Heart right ventricle (tissue), 16 donors: ENCODE results near the gene SEMA5A. TPM values are rescaled to one million over a fixed set of nuclear protein-coding genes. Genes with fewer than 3 reads are reported as not detected.

Experiments
- ATAC-seq, 8 donors: fragments of 200-7000 bp; cut with Tn5 transposase; one replicate each; pipeline ENCODE4 v1.9.1; 2020; ENCODE audit warnings: mild to moderate bottlenecking in 8 of 8, moderate library complexity in 8 of 8, moderate number of reproducible peaks in 1 of 8
- DNase-seq, 2 donors: peaks; one replicate each; pipeline ENCODE4 v3.0.0-alpha.2; 2020
- H3K27ac ChIP-seq, 10 donors: fragments of 200-600 bp; sonication (generic) in 2 of 10; one replicate each; pipeline versions ENCODE4 v1.5.0 to v1.8.0; 2020 to 2022; ENCODE audit warnings: mild to moderate bottlenecking in 3 of 10
- H3K27me3 ChIP-seq, 7 donors: fragments of 200-600 bp; one replicate each; pipeline ENCODE4 v1.8.0; 2021 to 2022; ENCODE audit warnings: mild to moderate bottlenecking in 2 of 7
- H3K36me3 ChIP-seq, 9 donors: fragments of 200-600 bp; sonication (generic) in 1 of 9; one replicate each; pipeline versions ENCODE4 v1.5.0 to v1.8.0; 2020 to 2022; ENCODE audit warnings: mild to moderate bottlenecking in 2 of 9
- H3K4me1 ChIP-seq, 9 donors: fragments of 200-600 bp; sonication (generic) in 1 of 9; one replicate each; pipeline versions ENCODE4 v1.5.0 to v1.8.0; 2020 to 2022; ENCODE audit warnings: mild to moderate bottlenecking in 4 of 9
- H3K4me3 ChIP-seq, 10 donors: fragments of 200-600 bp; sonication (generic) in 2 of 10; one replicate each; pipeline versions ENCODE4 v1.5.0 to v1.8.0; 2020 to 2022; ENCODE audit warnings: mild to moderate bottlenecking in 7 of 10, moderate library complexity in 2 of 10
- H3K9me3 ChIP-seq, 11 donors: fragments of 200-600 bp in 10 of 11; sonication (generic) in 2 of 11; one replicate each; pipeline versions ENCODE4 v1.5.0 to v1.8.0; 2013 to 2022; ENCODE audit warnings: mild to moderate bottlenecking in 2 of 11, control low read depth in 1 of 11, moderate library complexity in 1 of 11
- CTCF ChIP-seq, 9 donors: fragments of 200-600 bp; sonication (generic) in 2 of 9; IDR thresholded peaks; one replicate each; pipeline versions ENCODE4 v1.5.0 to v1.8.0; 2021 to 2022; ENCODE audit warnings: antibody characterized with exemption in 9 of 9, mild to moderate bottlenecking in 5 of 9, moderate library complexity in 1 of 9
- WGBS, 2 donors: extraction: QIAGEN DNeasy Blood & Tissue Kit; methylation state at CpG; one replicate each; pipeline ENCODE4 v1.1.7; 2013; ENCODE audit warnings: inconsistent platforms in 1 of 2; 5-methylcytosine and 5-hydroxymethylcytosine counted together
- intact Hi-C, 10 donors: fragments of 100-400 bp; cut with DNase I; formaldehyde crosslinking; loops; one replicate each; pipeline versions ENCODE4 v1.11.1 to v1.14.2; 2022
- polyA plus RNA-seq, 2 donors: library from polyadenylated mRNA; stranded (reverse); fragments of 200-250 nt; gene quantifications; one replicate each; pipeline ENCODE4 v1.2.3, GENCODE V29; 2013
- total RNA-seq, 10 donors: library from RNA; stranded (reverse); fragmentation: NEBNext Ultra II Directional in 3 of 10; extraction: Animal tissue kit (Norgen Biotek cat#: 25700) in 3 of 10; gene quantifications; one replicate each; pipeline versions ENCODE4 v1.2.1 to v1.2.4, GENCODE V29; 2021 to 2023
- donor health status: Arrhythmogenic right ventricular cardiomyopathy.
- donor health status: ischemic (EF 13 %, LVEDD 7.1; RV severe dilation, severe dysfunction).
- donor health status: healthy with polysubstance abuse.
- donor health status: DM: no; HTN: yes; CAD: no.
- donor health status: DM: no; HTN: no; CAD: no.
- donor health status: ischemic (EF 25% LVEDD 6.9; RV normal size, moderate dysfunction).
- donor health status: ischemic (EF 25% LVEDD 5.7; RV mildly dilated, moderate dysfunction).
- donor health status: healthy.
- donor health status: DM: yes; HTN: yes; CAD: no.
- donor health status: Ischemic cardiomyopathy.
- donor health status: ischemic (EF 35%, LVEDD 5.7; RV mildly dilated, moderate dysfunction).
- donor health status: nonischemic (EF 11% LVEDD 7.7; RV severe dilation, severe dysfunction).
- donor health status: DM: yes; HTN: yes; CAD: no.
- donor health status: PGD.
- donor health status: ischemic (EF 29% LVEDD 5.4; RV normal size, mild dysfunction).
- donor health status: nonischemic (EF 23%, LVEDD 6.1; RV moderate dilation, normal function).

SEMA5A gene
- total and polyA plus RNA-seq, 12 donors: 1.9 to 71.5 (median 48.0) TPM

- DNase-seq (no peak), ATAC-seq (no peak)
- no peaks in the 10 kb centered on the region for H3K27me3 ChIP-seq
- WGBS, 2 donors: 72 to 79% methylated on average over 4 of the region's 4 CpGs
- no peaks in the 10 kb centered on the region for H3K36me3 ChIP-seq
- intact Hi-C loops: loop anchor here in 1 of 10 donors (5.0 kb wide), 1 partner anchor 329 kb away; no protein-coding TSS in a partner anchor
- TF ChIP-seq CTCF (IDR thresholded peaks at IDR 0.05): no peak
- H3K9me3 ChIP-seq: no peaks in the 10 kb centered on the region
- no peak overlapping the region for H3K27ac ChIP-seq
- H3K4me1 ChIP-seq: peaks cover 2 to 26% (median 11%) of the 10 kb centered on the region in 9 donors
- no peak overlapping the region for H3K4me3 ChIP-seq
Observed at GRCh38 chr5:9338796-9339195, 207.1 kb downstream of the SEMA5A start.

GRCh38 chr5:9337928-9338595 is 207.8 kb downstream of the SEMA5A start:
- intact Hi-C loops: loop anchor here in 1 of 10 donors (5.0 kb wide), 1 partner anchor 329 kb away; no protein-coding TSS in a partner anchor
- WGBS, 2 donors: 49 to 57% methylated on average over 4 of the region's 4 CpGs
- peak in 1 of 8 donors; percentile 23 for ATAC-seq
- no peak for TF ChIP-seq CTCF (IDR thresholded peaks at IDR 0.05)
- Histone ChIP-seq H3K4me3 (no peak overlapping the region), H3K27ac (peak overlapping the region in 2 of 10 donors; percentile 1 to 10), H3K4me1 (peaks cover 2 to 26% (median 6%) of the 10 kb centered on the region in 9 donors), H3K27me3 (no peaks in the 10 kb centered on the region), H3K36me3 (no peaks in the 10 kb centered on the region), H3K9me3 (no peaks in the 10 kb centered on the region)
- no peak for DNase-seq

- H3K36me3 ChIP-seq: peaks cover 0 to 11% (median 0%) of the 10 kb centered on the region in 9 donors
- no peak for TF ChIP-seq CTCF (IDR thresholded peaks at IDR 0.05)
- no peaks in the 10 kb centered on the region for H3K9me3 ChIP-seq
- no peak overlapping the region for H3K4me3 ChIP-seq
- intact Hi-C loops: loop anchor here in 1 of 10 donors (5.0 kb wide), 1 partner anchor 331 kb away; no protein-coding TSS in a partner anchor
- peaks cover 2 to 26% (median 6%) of the 10 kb centered on the region in 9 donors for H3K4me1 ChIP-seq
- ATAC-seq (no peak), DNase-seq (no peak)
- WGBS, 2 donors: 79 to 84% methylated on average over 2 of the region's 2 CpGs
- H3K27me3 ChIP-seq: no peaks in the 10 kb centered on the region
- no peak overlapping the region for H3K27ac ChIP-seq
Observed at GRCh38 chr5:9335754-9336495, 209.9 kb downstream of the SEMA5A start.

- Histone ChIP-seq H3K36me3 (peaks cover 0 to 11% (median 0%) of the 10 kb centered on the region in 9 donors), H3K9me3 (no peaks in the 10 kb centered on the region), H3K27me3 (no peaks in the 10 kb centered on the region), H3K27ac (no peak overlapping the region), H3K4me3 (no peak overlapping the region), H3K4me1 (peaks cover 2 to 24% (median 5%) of the 10 kb centered on the region in 9 donors)
- no peak for TF ChIP-seq CTCF (IDR thresholded peaks at IDR 0.05)
- no peak for DNase-seq
- WGBS, 2 donors: 89 to 92% methylated on average over 2 of the region's 2 CpGs
- intact Hi-C loops: loop anchor here in 1 of 10 donors (5.0 kb wide), 1 partner anchor 332 kb away; no protein-coding TSS in a partner anchor
- no peak for ATAC-seq
Observed at GRCh38 chr5:9335269-9335668, 210.6 kb downstream of the SEMA5A start.
